AG09319 (cell line): ENCODE data around the gene RNGTT.
A peak's percentile ranks its signal among the peaks of the same experiment; 100 is the strongest.

Source experiments
- DNase-seq: peaks from one replicate; pipeline ENCODE4 v3.0.0-alpha.2; 2010; ENCODE audit warnings: low read depth; ENCODE audit errors: extremely low read depth
- TF ChIP-seq, protein P1 (sequence below): IDR thresholded peaks from 2 replicates; pipeline ENCODE4 v1.5.1; 2011; ENCODE audit warnings: low read depth, mild to moderate bottlenecking, inconsistent platforms, low read length, moderate library complexity

The RNGTT gene

DNA sequence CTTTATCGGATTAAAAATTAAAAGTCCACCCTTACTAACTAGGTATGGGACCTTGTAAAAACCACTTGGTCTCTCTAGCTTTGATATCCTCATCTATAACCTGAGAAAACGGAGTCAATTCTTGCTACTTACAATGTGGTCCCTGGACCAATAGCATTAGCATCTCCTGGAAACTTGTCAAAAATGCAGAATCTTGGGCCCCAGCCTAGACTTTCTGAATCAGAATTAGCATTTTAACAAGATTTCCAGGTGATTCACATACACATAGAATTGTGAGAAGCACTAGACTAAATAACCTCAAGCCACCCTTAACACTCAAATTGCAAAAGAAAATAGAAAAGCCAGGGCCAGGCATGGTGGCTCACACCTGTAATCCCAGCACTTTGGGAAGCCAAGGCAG is 96.6 kb downstream of the RNGTT start:
- DNase-seq, result no peak
- TF ChIP-seq, protein P1, sequence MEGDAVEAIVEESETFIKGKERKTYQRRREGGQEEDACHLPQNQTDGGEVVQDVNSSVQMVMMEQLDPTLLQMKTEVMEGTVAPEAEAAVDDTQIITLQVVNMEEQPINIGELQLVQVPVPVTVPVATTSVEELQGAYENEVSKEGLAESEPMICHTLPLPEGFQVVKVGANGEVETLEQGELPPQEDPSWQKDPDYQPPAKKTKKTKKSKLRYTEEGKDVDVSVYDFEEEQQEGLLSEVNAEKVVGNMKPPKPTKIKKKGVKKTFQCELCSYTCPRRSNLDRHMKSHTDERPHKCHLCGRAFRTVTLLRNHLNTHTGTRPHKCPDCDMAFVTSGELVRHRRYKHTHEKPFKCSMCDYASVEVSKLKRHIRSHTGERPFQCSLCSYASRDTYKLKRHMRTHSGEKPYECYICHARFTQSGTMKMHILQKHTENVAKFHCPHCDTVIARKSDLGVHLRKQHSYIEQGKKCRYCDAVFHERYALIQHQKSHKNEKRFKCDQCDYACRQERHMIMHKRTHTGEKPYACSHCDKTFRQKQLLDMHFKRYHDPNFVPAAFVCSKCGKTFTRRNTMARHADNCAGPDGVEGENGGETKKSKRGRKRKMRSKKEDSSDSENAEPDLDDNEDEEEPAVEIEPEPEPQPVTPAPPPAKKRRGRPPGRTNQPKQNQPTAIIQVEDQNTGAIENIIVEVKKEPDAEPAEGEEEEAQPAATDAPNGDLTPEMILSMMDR, result no peak

DNA sequence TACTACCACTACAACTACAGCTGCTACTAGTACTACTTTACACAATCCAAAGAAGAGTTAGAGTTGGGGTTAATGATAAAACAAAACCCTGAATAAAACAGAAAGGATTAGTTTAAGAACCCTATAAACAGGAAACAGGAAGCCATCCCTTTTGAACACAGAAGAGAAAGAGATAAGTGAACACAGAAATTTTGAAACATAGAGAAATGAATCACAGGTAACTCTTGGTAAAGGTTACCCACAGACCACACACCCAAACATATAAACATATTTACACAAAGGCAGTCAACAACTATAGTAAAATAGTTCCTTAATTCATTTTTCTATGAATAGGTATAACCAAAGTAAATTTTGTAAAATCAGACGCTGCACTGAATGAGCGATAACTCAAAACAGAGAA is 98.1 kb downstream of the RNGTT start:
- TF ChIP-seq, protein P1, result no peak
- no peak for DNase-seq

DNA sequence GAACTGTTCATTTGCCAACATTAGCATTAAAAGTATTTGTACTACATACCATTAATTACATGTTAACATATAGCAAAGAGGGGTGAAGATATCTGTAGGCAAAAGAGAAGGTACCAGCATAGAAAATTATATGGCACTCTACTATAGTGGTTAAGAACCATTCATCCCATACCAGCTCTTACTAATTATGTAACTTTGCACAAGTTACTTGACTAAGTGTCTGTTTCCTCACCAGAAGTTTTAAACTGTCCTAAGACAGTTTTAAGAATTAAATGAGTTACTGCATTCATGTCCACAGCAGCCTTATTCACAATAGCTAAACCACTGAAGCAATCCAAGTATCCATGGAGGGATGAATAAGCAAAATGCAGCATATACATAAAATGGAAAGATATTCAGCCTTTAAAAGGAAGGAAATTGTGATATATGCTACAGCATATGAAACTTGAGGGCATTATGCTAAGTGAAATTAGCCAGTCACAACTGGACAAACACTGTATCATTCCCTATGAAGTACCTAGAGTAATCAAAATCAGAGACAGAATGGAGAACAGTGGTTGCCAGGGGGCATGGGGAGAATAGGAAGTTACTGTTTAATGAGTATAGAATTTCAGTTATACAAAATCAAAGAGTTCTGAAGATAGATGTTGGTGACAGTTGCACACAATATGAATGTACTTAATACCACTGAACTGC is 98.9 kb downstream of the RNGTT start:
- no peak for DNase-seq
- TF ChIP-seq, protein P1, result no peak

DNA sequence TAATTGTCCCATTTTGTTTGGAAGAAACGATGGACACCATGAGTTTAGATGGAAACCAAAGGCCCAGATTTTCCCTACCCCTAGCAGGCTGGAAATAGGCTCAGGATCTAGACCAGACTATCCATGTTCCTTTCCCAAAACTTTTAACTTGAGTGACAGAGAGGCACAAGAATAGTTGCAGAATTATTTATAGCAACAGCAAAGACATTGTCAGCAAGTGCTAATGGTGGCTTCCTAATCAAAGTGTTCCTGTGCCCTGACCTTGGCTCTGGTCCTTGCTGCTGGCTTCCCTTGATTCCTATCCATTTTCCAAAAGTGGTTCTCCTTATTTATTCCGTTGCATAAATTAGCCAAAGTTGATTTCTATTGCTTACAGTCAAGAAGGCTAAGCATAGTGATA is 103.1 kb downstream of the RNGTT start:
- DNase-seq, result no peak
- TF ChIP-seq, protein P1, result no peak

DNA sequence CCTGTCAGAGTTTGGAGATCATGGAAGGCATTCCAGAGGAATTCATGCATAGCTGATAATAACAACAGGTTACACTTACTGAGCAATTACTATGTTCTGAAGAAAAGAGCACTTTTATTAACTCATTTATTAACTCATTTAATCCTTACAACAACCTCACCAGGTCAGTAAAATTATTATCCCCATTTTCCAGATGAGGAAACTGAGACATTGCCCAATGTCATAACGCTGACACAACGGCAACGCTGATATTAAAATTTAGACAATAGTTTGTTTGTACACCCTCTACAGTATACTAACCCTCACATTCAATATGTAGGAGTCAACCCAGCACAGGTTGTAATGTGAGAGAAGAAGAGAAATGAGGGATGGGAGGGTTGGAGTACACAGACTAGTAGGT is 105.0 kb downstream of the RNGTT start:
- TF ChIP-seq, protein P1, result no peak
- no peak for DNase-seq

DNA sequence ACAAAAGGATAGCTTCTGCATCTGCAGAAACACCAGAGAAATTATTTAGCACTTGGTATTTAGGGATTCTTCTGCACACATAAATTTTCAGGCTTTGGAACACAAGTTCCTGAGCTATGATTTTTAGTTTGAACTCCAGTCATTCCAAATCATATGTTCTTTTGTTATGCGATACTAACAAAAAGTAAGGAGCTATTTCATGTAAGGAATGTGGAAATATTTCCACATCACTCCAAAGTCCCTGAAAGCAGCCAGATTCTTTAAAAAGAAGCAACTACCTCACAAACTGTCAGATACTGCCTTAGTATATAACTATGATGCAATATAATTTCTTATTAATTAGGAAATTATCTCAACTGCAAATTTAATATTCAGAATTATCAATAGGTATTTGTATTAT is 106.9 kb downstream of the RNGTT start:
- no peak for DNase-seq
- TF ChIP-seq, protein P1, result no peak

DNA sequence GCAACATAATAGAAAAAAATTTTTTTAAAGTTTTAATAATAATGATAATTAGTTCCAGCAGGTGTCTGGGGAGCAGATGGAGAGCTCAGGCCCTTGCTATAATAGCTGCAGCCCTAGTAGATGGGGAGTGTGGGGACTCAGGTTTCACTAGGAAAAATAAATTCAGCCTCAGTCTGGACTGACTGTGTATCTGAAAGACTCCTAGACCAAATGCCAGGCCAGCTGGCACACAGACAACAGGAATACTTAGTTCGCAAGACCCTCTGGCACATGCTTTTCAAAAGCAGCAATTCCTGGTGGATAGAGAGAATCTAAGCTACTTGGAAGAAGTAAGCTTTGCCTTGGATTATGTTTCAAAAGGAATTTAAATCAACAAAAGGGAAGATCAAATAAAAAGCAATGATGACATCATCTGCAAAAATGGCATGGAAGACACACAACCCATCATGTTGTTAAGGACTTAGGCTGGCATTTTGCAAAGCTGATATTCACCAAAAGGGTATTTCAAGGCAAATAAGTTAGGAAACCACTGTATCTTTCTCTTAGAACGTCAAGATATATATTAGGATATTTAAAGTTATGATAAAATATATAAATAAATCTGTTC is 107.8 kb downstream of the RNGTT start:
- TF ChIP-seq, protein P1, result no peak
- DNase-seq, result peak; percentile 27
